Measurements from ENCODE around the gene MISFA.
"Not testable (repeated sequence)": the region's sequence is repeated elsewhere in the genome, so short reads cannot be mapped to it uniquely, and the experiment has no call there.

Gene MISFA

GRCh38 chr11:18590571-18590970 lies 9.0 kb upstream of the MISFA start:
- H3K9ac ChIP-seq (ENCODE audit: low read length): no peak overlapping the region
- no peaks in the 10 kb centered on the region for H3K9me3 ChIP-seq (ENCODE audit: control insufficient read depth, insufficient read depth, low read depth, low read length)
- H3K36me3 ChIP-seq (ENCODE audit: control insufficient read depth, insufficient read depth, low read length): peaks cover 6% of the 10 kb centered on the region
- H3K27me3 ChIP-seq (ENCODE audit: control insufficient read depth, insufficient read depth, low read length): no peaks in the 10 kb centered on the region
- H3K4me3 ChIP-seq (ENCODE audit: low read depth, low read length): no peak overlapping the region
- peaks cover 14% of the 10 kb centered on the region for H3K4me1 ChIP-seq (ENCODE audit: control insufficient read depth, insufficient read depth, low read length)
- H3K27ac ChIP-seq (ENCODE audit: low read depth, low read length): no peak overlapping the region

GRCh38 chr11:18594088-18594487 lies 5.5 kb upstream of the MISFA start:
- H3K4me3 ChIP-seq (ENCODE audit: low read depth, low read length); H3K27me3 ChIP-seq (ENCODE audit: control insufficient read depth, insufficient read depth, low read length); H3K9me3 ChIP-seq (ENCODE audit: control insufficient read depth, insufficient read depth, low read depth, low read length); H3K27ac ChIP-seq (ENCODE audit: low read depth, low read length); H3K9ac ChIP-seq (ENCODE audit: low read length): not testable (repeated sequence)
- peaks cover 18% of the 10 kb centered on the region for H3K36me3 ChIP-seq (ENCODE audit: control insufficient read depth, insufficient read depth, low read length)
- peaks cover 14% of the 10 kb centered on the region for H3K4me1 ChIP-seq (ENCODE audit: control insufficient read depth, insufficient read depth, low read length)

DNA sequence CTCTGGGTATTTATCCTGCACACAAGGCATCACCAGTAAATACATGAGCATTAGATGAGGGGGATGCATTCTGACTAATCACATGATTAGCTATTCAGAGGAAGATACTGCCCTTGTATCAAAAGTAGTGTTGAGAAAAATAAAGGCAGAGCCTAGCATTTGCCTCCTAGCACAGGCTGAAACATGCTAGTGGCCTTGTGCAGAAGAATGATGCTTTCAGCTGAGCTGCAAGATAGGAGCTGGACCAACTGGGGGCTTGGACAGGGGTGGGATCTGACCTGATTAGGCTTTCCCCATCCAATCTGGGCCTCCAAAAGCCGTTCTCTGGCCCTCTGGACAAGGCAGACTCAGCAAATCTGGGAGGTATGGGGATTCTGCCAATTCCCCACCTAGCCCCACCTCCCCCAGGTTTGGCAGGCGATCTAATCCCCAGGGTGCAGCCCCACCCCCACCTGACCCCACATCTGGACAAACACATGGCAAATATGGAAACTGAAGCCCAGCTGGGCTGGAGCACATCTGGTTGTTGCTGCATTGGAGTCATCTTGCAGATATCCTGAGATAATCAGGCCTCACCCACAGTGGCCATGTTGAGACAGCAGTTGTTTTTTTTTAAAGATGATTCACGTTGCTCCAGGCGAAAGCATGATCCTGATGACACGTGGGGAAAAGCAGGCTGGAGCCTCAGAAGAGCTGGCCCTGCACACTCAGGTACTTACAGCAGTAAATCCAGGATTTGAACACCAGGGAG lies 4.4 kb upstream of the MISFA start:
- H3K9ac ChIP-seq (ENCODE audit: low read length): no peak overlapping the region
- H3K4me1 ChIP-seq (ENCODE audit: control insufficient read depth, insufficient read depth, low read length): peaks cover 4% of the 10 kb centered on the region; the same call in 1 of the 2 replicates
- H3K27me3 ChIP-seq (ENCODE audit: control insufficient read depth, insufficient read depth, low read length): no peaks in the 10 kb centered on the region
- H3K27ac ChIP-seq (ENCODE audit: low read depth, low read length): no peak overlapping the region
- peaks cover 18% of the 10 kb centered on the region for H3K36me3 ChIP-seq (ENCODE audit: control insufficient read depth, insufficient read depth, low read length)
- H3K9me3 ChIP-seq (ENCODE audit: control insufficient read depth, insufficient read depth, low read depth, low read length): no peaks in the 10 kb centered on the region
- no peak overlapping the region for H3K4me3 ChIP-seq (ENCODE audit: low read depth, low read length)

DNA sequence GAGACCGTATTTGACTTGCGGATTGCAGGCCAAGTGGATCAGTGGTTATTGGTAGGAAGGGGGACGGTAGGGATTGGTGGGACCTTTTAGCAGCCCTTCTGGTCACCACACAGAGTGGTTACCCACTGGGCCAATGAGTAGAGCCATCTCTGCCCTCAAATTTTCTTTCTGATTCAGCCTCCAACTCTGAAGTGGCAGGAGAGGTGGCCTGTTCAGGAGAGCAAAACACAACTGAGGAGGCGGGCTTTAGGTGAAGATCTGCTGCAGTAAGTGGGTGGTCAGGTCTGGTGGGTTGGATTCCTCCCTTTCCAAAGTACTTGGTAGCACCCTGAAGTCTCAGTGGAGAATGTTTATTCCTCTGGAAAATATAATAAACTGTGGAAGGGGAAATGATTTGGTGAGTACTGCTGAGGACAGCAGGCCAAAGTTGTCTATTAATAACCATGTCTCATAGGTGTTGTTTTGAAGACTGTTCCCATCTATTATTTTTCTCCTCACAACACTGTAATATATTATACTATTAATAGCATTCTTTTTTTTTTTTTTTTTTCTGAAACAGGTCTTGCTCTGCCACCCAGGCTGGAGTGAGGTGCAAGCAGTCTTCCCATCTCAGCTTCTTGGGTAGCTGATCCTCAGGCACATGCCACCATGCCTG lies 1.5 kb downstream of the MISFA start:
- peaks cover 9% of the 10 kb centered on the region for H3K36me3 ChIP-seq (ENCODE audit: control insufficient read depth, insufficient read depth, low read length)
- H3K9ac ChIP-seq (ENCODE audit: low read length): no peak overlapping the region
- no peaks in the 10 kb centered on the region for H3K9me3 ChIP-seq (ENCODE audit: control insufficient read depth, insufficient read depth, low read depth, low read length)
- H3K4me1 ChIP-seq (ENCODE audit: control insufficient read depth, insufficient read depth, low read length): no peaks in the 10 kb centered on the region
- H3K4me3 ChIP-seq (ENCODE audit: low read depth, low read length): no peak overlapping the region
- H3K27ac ChIP-seq (ENCODE audit: low read depth, low read length): no peak overlapping the region
- no peaks in the 10 kb centered on the region for H3K27me3 ChIP-seq (ENCODE audit: control insufficient read depth, insufficient read depth, low read length)

DNA sequence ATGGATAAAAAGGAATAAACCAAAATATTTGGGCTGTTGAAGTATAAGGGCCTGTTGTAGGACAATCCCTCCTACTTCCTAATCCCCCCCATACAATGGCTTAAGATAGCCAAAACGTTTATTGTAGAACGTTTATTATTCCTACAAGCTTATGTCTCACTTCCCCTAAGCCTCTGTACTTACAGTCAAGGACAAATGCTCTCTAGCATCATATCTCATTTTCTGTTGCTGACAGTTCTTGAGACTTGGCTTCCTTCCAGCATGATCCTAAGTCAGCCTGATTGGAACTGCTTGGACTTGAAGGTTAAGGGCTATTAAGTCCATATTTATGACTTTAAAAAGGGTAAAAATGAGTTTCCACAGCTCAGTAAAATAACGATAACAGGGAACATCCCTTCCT lies 8.8 kb downstream of the MISFA start:
- no peaks in the 10 kb centered on the region for H3K27me3 ChIP-seq (ENCODE audit: control insufficient read depth, insufficient read depth, low read length)
- no peaks in the 10 kb centered on the region for H3K4me1 ChIP-seq (ENCODE audit: control insufficient read depth, insufficient read depth, low read length)
- no peak overlapping the region for H3K9ac ChIP-seq (ENCODE audit: low read length)
- peaks cover 43% of the 10 kb centered on the region for H3K36me3 ChIP-seq (ENCODE audit: control insufficient read depth, insufficient read depth, low read length)
- H3K9me3 ChIP-seq (ENCODE audit: control insufficient read depth, insufficient read depth, low read depth, low read length): no peaks in the 10 kb centered on the region
- no peak overlapping the region for H3K4me3 ChIP-seq (ENCODE audit: low read depth, low read length)
- no peak overlapping the region for H3K27ac ChIP-seq (ENCODE audit: low read depth, low read length)

DNA sequence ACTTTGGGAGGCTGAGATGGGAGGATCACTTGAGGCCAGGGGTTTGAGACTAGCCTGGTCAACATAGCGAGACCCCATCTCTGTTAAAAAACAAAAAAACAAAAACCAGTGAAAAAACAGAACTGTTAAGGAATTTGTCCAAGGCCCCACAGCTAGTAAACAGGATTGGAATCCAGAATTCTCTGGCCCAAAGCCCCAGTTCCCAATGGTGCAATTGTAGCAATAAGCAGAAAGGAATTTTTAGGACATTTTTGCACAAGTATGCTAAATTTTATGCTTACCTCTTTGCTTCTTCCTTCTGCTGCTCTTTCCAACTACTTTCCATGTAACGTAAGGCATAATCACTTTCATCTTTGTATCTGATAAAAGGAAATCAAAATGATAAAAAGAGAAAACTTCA lies 11.6 kb downstream of the MISFA start:
- Histone ChIP-seq H3K27ac (ENCODE audit: low read depth, low read length) (no peak overlapping the region), H3K4me1 (ENCODE audit: control insufficient read depth, insufficient read depth, low read length) (no peaks in the 10 kb centered on the region), H3K4me3 (ENCODE audit: low read depth, low read length) (no peak overlapping the region), H3K9ac (ENCODE audit: low read length) (no peak overlapping the region), H3K9me3 (ENCODE audit: control insufficient read depth, insufficient read depth, low read depth, low read length) (no peaks in the 10 kb centered on the region), H3K36me3 (ENCODE audit: control insufficient read depth, insufficient read depth, low read length) (peaks cover 66% of the 10 kb centered on the region), H3K27me3 (ENCODE audit: control insufficient read depth, insufficient read depth, low read length) (no peaks in the 10 kb centered on the region)

DNA sequence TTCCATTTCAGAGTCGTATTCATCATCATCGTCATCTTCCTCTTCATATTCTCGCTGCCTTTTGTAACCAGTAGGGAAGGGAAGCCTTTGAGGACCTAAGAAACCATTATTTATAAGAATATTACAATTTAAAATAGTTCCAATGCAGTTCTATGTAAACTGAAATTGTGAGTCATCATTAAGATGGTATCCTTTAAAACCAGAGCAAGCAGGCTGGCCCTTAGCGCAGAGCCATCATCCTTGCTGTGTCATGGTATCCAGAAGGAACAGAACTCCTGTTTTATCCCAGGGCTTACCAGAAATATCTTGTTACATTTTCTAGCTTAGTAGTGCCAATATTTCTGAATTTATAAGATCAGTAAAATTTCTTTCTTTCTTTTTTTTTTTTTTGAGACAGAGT lies 12.8 kb downstream of the MISFA start:
- Histone ChIP-seq H3K36me3 (ENCODE audit: control insufficient read depth, insufficient read depth, low read length) (peaks cover 66% of the 10 kb centered on the region), H3K9me3 (ENCODE audit: control insufficient read depth, insufficient read depth, low read depth, low read length) (no peaks in the 10 kb centered on the region), H3K27me3 (ENCODE audit: control insufficient read depth, insufficient read depth, low read length) (no peaks in the 10 kb centered on the region), H3K4me1 (ENCODE audit: control insufficient read depth, insufficient read depth, low read length) (no peaks in the 10 kb centered on the region), H3K9ac (ENCODE audit: low read length) (no peak overlapping the region), H3K4me3 (ENCODE audit: low read depth, low read length) (no peak overlapping the region), H3K27ac (ENCODE audit: low read depth, low read length) (no peak overlapping the region)

GRCh38 chr11:18614667-18615066 lies 15.1 kb downstream of the MISFA start:
- Histone ChIP-seq H3K27ac (ENCODE audit: low read depth, low read length) (no peak overlapping the region), H3K27me3 (ENCODE audit: control insufficient read depth, insufficient read depth, low read length) (no peaks in the 10 kb centered on the region), H3K9me3 (ENCODE audit: control insufficient read depth, insufficient read depth, low read depth, low read length) (no peaks in the 10 kb centered on the region), H3K9ac (ENCODE audit: low read length) (no peak overlapping the region), H3K4me1 (ENCODE audit: control insufficient read depth, insufficient read depth, low read length) (no peaks in the 10 kb centered on the region), H3K36me3 (ENCODE audit: control insufficient read depth, insufficient read depth, low read length) (peaks cover 53% of the 10 kb centered on the region), H3K4me3 (ENCODE audit: low read depth, low read length) (no peak overlapping the region)

DNA sequence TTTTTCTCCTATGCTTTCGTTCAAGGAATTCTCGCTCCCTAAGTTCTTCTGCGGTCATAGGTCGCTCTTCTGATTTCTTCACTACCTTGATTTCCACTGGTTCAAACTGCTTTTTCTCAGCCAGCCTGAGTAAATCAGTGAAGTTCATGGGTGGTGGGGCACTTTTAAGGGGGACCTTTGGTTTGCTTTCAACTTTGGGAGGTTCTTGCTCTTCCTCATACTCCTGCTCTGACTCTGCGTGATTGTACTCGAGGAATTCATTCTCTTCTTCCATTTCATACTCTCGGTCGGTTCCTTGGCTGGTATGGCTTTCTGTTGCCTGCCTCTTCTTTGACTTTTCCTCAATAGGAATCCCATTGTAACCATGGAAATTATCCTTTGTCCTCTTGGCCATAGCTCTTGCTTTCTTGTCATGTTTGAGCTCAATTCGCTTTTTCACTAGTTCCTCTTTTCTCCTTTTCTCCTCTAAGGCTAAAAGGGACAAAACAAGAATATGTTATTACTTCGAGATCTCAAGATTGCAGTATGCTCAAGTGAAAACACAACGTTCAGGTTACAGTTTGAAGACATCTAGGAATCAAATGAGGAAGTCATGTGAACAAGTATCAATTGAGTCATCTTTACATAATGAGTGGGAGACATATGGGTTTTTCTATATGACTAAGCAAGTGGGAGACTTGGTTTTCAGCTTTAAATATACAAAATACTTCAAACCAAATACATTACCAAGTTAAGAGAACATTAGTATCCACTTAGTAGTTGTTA lies 16.2 kb downstream of the MISFA start:
- H3K9me3 ChIP-seq (ENCODE audit: control insufficient read depth, insufficient read depth, low read depth, low read length): no peaks in the 10 kb centered on the region
- H3K4me1 ChIP-seq (ENCODE audit: control insufficient read depth, insufficient read depth, low read length): no peaks in the 10 kb centered on the region
- no peaks in the 10 kb centered on the region for H3K27me3 ChIP-seq (ENCODE audit: control insufficient read depth, insufficient read depth, low read length)
- H3K9ac ChIP-seq (ENCODE audit: low read length): no peak overlapping the region
- no peak overlapping the region for H3K4me3 ChIP-seq (ENCODE audit: low read depth, low read length)
- no peak overlapping the region for H3K27ac ChIP-seq (ENCODE audit: low read depth, low read length)
- peaks cover 49% of the 10 kb centered on the region for H3K36me3 ChIP-seq (ENCODE audit: control insufficient read depth, insufficient read depth, low read length)

GRCh38 chr11:18617688-18618341 lies 18.2 kb downstream of the MISFA start:
- Histone ChIP-seq H3K27me3 (ENCODE audit: control insufficient read depth, insufficient read depth, low read length) (no peaks in the 10 kb centered on the region), H3K36me3 (ENCODE audit: control insufficient read depth, insufficient read depth, low read length) (peaks cover 33% of the 10 kb centered on the region), H3K4me1 (ENCODE audit: control insufficient read depth, insufficient read depth, low read length) (no peaks in the 10 kb centered on the region), H3K9me3 (ENCODE audit: control insufficient read depth, insufficient read depth, low read depth, low read length) (no peaks in the 10 kb centered on the region), H3K9ac (ENCODE audit: low read length) (no peak overlapping the region), H3K27ac (ENCODE audit: low read depth, low read length) (no peak overlapping the region), H3K4me3 (ENCODE audit: low read depth, low read length) (no peak overlapping the region)

Measured in HUES6 (cell line).